Measurements from ENCODE around the gene TGFBR1.

TGFBR1 gene

DNA sequence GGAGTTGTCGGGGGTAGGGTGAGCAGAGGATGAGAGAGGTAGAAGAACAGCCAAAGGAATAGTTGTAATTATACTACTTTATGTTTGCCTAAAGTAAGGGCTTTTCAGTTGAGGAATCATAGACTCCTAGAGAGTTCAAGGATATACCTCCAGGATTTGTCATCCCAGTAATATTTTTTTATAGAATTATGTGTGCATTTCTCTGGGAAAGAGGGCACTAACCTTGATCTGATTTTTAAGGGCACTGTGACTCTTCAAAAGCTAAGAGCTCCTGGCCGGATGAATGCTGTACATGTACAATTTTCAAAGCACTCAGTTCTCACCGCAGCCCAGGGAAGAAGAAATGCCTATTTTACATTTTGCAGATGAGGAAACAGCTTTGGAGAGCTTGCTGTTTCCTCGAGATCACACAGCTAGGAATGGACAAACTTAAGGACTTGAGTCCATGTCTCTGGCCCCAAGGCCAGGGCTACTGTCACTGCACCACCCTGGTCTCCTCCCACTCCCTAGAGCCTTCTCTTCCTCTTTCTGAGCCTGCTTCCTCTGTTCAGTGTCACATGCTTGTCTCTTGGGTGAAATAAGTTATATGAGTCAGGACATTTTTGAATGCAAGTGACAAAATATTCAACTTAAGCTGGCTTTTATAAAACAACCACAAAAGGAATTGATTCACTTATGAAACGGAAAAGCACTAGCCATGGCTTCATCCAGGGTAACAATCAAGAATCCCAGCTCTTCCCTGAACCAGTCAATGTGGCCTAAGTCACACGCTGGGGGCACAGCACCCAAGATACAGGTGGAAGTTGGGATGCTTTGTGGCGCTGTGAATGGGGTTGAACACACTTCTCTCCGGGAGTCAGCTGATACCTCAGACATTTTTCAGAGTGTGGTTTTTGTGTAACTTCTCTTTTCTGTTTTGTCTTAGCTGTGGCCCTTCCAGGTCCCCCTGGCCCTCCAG is 45.7 kb upstream of the TGFBR1 start:
- H3K4me3 ChIP-seq (replicated peaks in 1 of 2; ENCODE audit: low read depth in 2 of 2, low read length in 2 of 2), result no peak overlapping the region
- TF ChIP-seq CTCF (IDR thresholded peaks at IDR 0.05; ENCODE audit: low read depth, low read length), result no peak
- peak in 1 of 2 donors; percentile 9 for DNase-seq (ENCODE audit: low read depth in 2 of 2)

DNA sequence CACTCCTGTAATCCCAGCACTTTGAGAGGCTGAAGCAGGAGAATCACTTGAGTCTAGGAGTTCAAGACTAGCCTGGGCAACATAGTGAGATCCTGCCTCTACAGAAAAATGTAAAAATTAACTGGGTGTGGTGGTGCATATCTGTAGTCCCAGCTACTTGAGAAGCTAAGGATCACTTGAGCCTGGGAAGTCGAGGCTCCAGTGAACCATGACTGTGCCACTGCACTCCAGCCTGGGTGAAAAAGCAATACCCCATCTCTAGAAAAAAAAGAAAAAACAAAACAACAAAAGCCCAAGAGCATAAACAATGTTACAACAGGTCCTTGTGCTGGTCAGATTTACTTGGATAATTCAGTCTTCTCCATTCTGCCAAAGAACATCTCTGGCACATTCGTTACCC is 44.3 kb upstream of the TGFBR1 start:
- no peak for DNase-seq (ENCODE audit: low read depth in 2 of 2)
- no peak for TF ChIP-seq CTCF (IDR thresholded peaks at IDR 0.05; ENCODE audit: low read depth, low read length)
- no peak overlapping the region for H3K4me3 ChIP-seq (replicated peaks in 1 of 2; ENCODE audit: low read depth in 2 of 2, low read length in 2 of 2)

- no peak for DNase-seq (ENCODE audit: low read depth in 2 of 2)
- TF ChIP-seq CTCF (IDR thresholded peaks at IDR 0.05; ENCODE audit: low read depth, low read length), result no peak
Observed at GRCh38 chr9:99062549-99062948, 42.4 kb upstream of the TGFBR1 start.

DNA sequence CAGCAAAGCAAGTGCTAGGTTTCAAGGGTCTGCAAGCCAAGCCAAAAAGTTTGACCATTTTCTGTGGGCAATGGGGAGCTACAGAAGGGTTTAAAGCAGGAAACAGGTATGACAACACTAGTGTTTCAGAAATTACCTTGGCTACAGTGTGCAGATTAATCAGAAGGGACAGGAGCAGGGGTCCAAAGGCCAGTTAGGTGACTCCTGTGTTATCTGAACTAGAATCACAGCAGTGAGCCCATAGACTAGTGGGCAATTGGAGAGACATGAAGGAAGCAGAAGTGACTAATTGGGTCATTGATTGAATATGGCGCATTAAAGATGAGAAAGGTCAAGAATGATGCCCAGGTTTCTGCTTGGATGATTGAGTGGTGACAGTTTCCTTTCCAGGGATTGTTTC is 41.4 kb upstream of the TGFBR1 start:
- DNase-seq (ENCODE audit: low read depth in 2 of 2), result no peak
- no peak for TF ChIP-seq CTCF (IDR thresholded peaks at IDR 0.05; ENCODE audit: low read depth, low read length)
- no peak overlapping the region for H3K4me3 ChIP-seq (replicated peaks in 1 of 2; ENCODE audit: low read depth in 2 of 2, low read length in 2 of 2)

More at GRCh38 chr9:99062549-99062948, 42.4 kb upstream of the TGFBR1 start:
- no peak overlapping the region for H3K4me3 ChIP-seq (replicated peaks in 1 of 2; ENCODE audit: low read depth in 2 of 2, low read length in 2 of 2)

- DNase-seq (ENCODE audit: low read depth in 2 of 2), result no peak
- H3K4me3 ChIP-seq (replicated peaks in 1 of 2; ENCODE audit: low read depth in 2 of 2, low read length in 2 of 2), result no peak overlapping the region
- TF ChIP-seq CTCF (IDR thresholded peaks at IDR 0.05; ENCODE audit: low read depth, low read length), result no peak
Observed at GRCh38 chr9:99066571-99066970, 38.3 kb upstream of the TGFBR1 start.

DNA sequence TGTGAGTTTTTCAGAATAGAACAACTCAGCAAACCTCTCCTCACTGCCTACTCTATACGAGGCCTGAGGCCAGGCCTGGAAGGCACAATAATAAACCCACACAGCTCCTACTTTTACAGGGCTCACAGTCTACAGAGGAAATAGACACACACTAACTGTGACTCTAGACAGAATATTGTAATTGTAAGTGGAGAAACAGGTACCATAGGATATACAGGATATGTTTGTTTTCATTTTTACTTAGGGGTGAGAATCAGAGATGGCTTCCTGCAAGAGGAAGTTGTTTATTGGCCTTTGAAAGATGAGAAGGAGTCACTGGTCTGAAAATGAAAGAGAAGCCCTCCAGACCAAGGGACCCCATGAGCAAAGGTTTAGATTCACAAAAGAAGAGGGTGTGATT is 35.8 kb upstream of the TGFBR1 start:
- DNase-seq (ENCODE audit: low read depth in 2 of 2), result no peak
- no peak for TF ChIP-seq CTCF (IDR thresholded peaks at IDR 0.05; ENCODE audit: low read depth, low read length)
- no peak overlapping the region for H3K4me3 ChIP-seq (replicated peaks in 1 of 2; ENCODE audit: low read depth in 2 of 2, low read length in 2 of 2)
